Fibroblast of pulmonary artery (primary cell): ENCODE results near the gene CAMKK1.

Experiments used
- DNase-seq: peaks from one replicate; pipeline ENCODE4 v3.0.0-alpha.2; 2010; ENCODE audit warnings: low read depth
- H3K4me3 ChIP-seq: replicated peaks from 2 replicates; pipeline ENCODE4 v1.5.1; 2011; ENCODE audit warnings: low read depth, mild to moderate bottlenecking, control low read depth, low read length, moderate library complexity
- CTCF ChIP-seq: IDR thresholded peaks from 2 replicates; pipeline ENCODE4 v1.5.1; 2011; ENCODE audit warnings: mild to moderate bottlenecking, control low read depth, low read length, inconsistent platforms; ENCODE audit errors: missing control alignments

CAMKK1 gene

DNA sequence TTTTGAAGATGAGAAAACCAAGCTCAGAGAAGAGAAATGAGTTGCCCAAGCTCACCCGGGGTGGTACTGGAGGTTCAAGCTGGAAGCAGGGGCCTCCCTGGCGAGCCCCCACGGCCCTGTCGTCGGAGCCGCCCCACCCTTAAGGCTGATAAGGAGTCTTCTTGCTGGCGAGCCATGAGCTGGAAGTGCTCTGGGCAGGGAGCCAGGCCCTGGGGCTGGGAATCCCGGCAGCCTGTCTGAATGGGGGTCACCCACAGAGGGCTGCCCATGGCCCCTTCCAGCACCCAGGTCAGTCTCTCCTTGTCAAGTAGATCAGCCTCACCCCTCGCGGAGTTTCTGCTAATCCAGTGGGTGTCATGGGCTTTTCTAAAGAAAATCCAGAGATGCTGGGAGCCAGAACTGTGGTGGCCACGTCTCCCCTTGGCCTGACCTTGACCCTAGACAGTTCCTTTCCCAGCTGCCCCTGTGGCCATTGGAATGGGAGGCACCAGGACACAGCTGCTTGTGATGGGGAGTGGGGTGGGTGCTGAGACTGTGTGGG is 24.6 kb upstream of the CAMKK1 start:
- H3K4me3 ChIP-seq = no peak overlapping the region
- DNase-seq = peak; percentile 57
- TF ChIP-seq CTCF = no peak

GRCh38 chr17:3916825-3917224 is 24.0 kb upstream of the CAMKK1 start:
- no peak for DNase-seq
- TF ChIP-seq CTCF = no peak
- no peak overlapping the region for H3K4me3 ChIP-seq

GRCh38 chr17:3915995-3916696 is 23.3 kb upstream of the CAMKK1 start, which contains the start of gene P2RX1:
Gene P2RX1, minus strand, starts transcription at chr17:3916465. Its CDS starts 240 bp downstream, at chr17:3916225.
- peak within 1 kb of the TSS; percentile 10 for H3K4me3 ChIP-seq

GRCh38 chr17:3915581-3915994 is 22.7 kb upstream of the CAMKK1 start:
- TF ChIP-seq CTCF = no peak
- DNase-seq = no peak
- no peak overlapping the region for H3K4me3 ChIP-seq

More at GRCh38 chr17:3915995-3916696, 23.3 kb upstream of the CAMKK1 start, which contains the start of gene P2RX1:
- no peak for TF ChIP-seq CTCF
- DNase-seq = peak; percentile 75

DNA sequence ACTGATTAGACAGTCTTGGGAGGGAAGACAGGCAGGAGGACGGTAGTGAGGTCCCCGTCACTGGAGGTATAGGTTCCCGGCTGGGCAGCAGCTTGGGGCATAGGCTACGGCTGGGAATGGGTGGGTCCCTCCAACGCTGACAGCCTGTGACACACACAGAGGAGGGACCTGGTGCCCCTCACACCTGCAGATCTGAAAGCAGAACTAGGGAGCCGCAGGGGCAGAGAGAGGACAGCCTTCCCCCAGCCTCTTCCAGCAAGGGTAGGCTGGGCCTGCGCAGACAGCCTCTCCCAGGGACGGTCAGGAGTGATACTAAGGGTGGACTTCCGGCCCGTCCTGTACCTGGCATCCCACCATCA is 21.4 kb upstream of the CAMKK1 start:
- no peak overlapping the region for H3K4me3 ChIP-seq
- DNase-seq = no peak
- TF ChIP-seq CTCF = no peak

DNA sequence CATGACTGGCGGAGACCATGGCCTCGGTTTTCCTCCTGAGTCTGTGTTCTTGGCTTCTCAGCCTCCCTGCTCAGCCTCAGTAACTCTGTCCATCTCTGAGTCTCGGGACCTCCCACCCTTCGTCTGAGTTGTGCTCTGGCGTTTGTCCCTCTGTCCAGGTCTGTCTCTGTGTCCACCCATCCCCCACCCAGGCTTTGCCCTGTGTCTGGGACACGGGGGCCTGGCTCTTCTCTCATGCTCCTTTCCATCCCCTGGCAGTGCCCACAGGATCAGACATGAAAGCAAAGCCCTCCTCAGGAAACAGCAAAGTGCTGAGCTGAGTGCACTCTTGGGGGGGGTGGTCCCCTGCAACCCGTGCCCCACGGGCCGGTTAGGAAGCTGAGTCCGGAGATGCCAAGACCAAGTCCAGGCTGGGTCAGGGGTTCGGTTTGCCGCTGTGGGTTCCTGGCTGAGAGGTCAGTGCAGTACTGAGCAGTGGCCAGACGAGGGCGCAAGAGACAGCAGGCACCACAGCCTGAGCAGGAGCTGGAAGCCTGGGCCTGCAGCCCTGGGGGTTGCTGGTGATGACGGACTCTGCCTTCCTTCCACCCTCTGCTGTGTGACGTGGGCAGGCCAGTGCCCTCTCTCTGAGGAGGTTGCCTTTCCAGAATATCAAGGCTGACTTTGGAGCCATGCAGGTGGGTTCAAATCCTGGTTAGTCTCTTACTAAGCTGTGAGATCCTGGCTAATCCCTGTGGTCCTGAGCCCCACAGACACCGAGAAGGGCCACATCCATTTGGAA is 20.9 kb upstream of the CAMKK1 start:
- DNase-seq = peak; percentile 81
- H3K4me3 ChIP-seq = no peak overlapping the region
- peak; percentile 99 for TF ChIP-seq CTCF
